Upper lobe of left lung (tissue), 6 donors: ENCODE measurements around the gene NET1. TPM values are rescaled to one million over a fixed set of nuclear protein-coding genes. Genes with fewer than 3 reads are reported as not detected.

Experiments
- ATAC-seq, 2 donors: fragments of 200-7000 bp; cut with Tn5 transposase; one replicate each; pipeline ENCODE4 v1.9.1; 2022; ENCODE audit warnings: mild to moderate bottlenecking in 2 of 2, moderate library complexity in 2 of 2; ENCODE audit not compliant: low FRiP score in 2 of 2
- DNase-seq, 2 donors: peaks; one replicate each; pipeline ENCODE4 v3.0.0-alpha.2; 2019 to 2020
- H3K27ac ChIP-seq, 4 donors: fragments of 200-600 bp; sonication (generic); one replicate each; pipeline ENCODE4 v1.5.1; 2016 to 2019
- H3K27me3 ChIP-seq, 4 donors: fragments of 200-600 bp; sonication (generic); one replicate each; pipeline ENCODE4 v1.5.1; 2017 to 2019
- H3K36me3 ChIP-seq, 4 donors: fragments of 200-600 bp; sonication (generic); one replicate each; pipeline ENCODE4 v1.5.1; 2016 to 2019
- H3K4me1 ChIP-seq, 4 donors: fragments of 200-600 bp; sonication (generic); one replicate each; pipeline ENCODE4 v1.5.1; 2018 to 2019
- H3K4me3 ChIP-seq, 4 donors: fragments of 200-600 bp; sonication (generic); one replicate each; pipeline ENCODE4 v1.5.1; 2017 to 2019; ENCODE audit warnings: mild to moderate bottlenecking in 2 of 4, moderate library complexity in 1 of 4
- H3K9me3 ChIP-seq, 4 donors: fragments of 200-600 bp; sonication (generic); one replicate each; pipeline ENCODE4 v1.5.1; 2018 to 2019
- EP300 ChIP-seq, 4 donors: sonication (generic); formaldehyde crosslinking; IDR thresholded peaks; one replicate each; pipeline ENCODE4 v1.5.1; 2017; ENCODE audit warnings: antibody characterized with exemption in 4 of 4, control low read depth in 2 of 4
- POLR2A ChIP-seq, 4 donors: fragments of 450-650 bp; IDR thresholded peaks; one replicate each; pipeline ENCODE4 v1.5.1; 2016 to 2017; ENCODE audit warnings: antibody characterized with exemption in 4 of 4, mild to moderate bottlenecking in 2 of 4
- POLR2AphosphoS5 ChIP-seq, 2 donors: sonication (generic); formaldehyde crosslinking; IDR thresholded peaks; one replicate each; pipeline ENCODE4 v1.5.1; 2017; ENCODE audit warnings: antibody characterized with exemption in 2 of 2
- WGBS, 2 donors: methylation state at CpG; one replicate each; pipeline ENCODE4 v1.1.5; 2017 to 2018; 5-methylcytosine and 5-hydroxymethylcytosine counted together
- total RNA-seq, 6 donors: library from RNA; depleted of rRNA in 4 of 6; stranded (reverse); fragments of >200 nt in 4 of 6; gene quantifications; one replicate each; pipeline versions ENCODE4 v1.1.0 to v1.2.1, GENCODE V29; 2016 to 2021
- TF ChIP-seq, protein P1 (sequence below), 6 experiments: fragments of 450-650 bp in 4 of 6; fragments of 200-600 bp in 2 of 6; sonication (generic) in 2 of 6; IDR thresholded peaks; one replicate each; pipeline ENCODE4 v1.5.1; 2016 to 2019; ENCODE audit warnings: antibody characterized with exemption in 6 of 6
- donor health status: DM: no; HTN: no; CAD: no; lungs with moderate emphysema.
- donor health status: DM: no; HTN: yes; CAD: no; lungs with severe emphysema.

Gene NET1
- total RNA-seq, 6 donors from 2014 or later, result 24.1 to 85.0 (median 47.2) TPM

- no peaks in the 10 kb centered on the region for H3K9me3 ChIP-seq
- H3K27me3 ChIP-seq, result no peaks in the 10 kb centered on the region
- 51 to 60% methylated on average over 2 of the region's 2 CpGs for WGBS, 2 donors
- DNase-seq, result no peak
- no peak overlapping the region for H3K4me3 ChIP-seq
- TF ChIP-seq, protein P1, sequence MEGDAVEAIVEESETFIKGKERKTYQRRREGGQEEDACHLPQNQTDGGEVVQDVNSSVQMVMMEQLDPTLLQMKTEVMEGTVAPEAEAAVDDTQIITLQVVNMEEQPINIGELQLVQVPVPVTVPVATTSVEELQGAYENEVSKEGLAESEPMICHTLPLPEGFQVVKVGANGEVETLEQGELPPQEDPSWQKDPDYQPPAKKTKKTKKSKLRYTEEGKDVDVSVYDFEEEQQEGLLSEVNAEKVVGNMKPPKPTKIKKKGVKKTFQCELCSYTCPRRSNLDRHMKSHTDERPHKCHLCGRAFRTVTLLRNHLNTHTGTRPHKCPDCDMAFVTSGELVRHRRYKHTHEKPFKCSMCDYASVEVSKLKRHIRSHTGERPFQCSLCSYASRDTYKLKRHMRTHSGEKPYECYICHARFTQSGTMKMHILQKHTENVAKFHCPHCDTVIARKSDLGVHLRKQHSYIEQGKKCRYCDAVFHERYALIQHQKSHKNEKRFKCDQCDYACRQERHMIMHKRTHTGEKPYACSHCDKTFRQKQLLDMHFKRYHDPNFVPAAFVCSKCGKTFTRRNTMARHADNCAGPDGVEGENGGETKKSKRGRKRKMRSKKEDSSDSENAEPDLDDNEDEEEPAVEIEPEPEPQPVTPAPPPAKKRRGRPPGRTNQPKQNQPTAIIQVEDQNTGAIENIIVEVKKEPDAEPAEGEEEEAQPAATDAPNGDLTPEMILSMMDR (IDR thresholded peaks at IDR 0.05), result no peak
- TF ChIP-seq POLR2A (IDR thresholded peaks at IDR 0.05), result no peak
- no peak for TF ChIP-seq EP300 (IDR thresholded peaks at IDR 0.05)
- TF ChIP-seq POLR2AphosphoS5 (IDR thresholded peaks at IDR 0.05), result no peak
- no peak for ATAC-seq
- peaks cover 0 to 5% (median 0%) of the 10 kb centered on the region in 4 donors for H3K36me3 ChIP-seq
- H3K4me1 ChIP-seq, result no peaks in the 10 kb centered on the region
- no peak overlapping the region for H3K27ac ChIP-seq
Observed at GRCh38 chr10:5428133-5428532, 15.8 kb downstream of the NET1 start.

- no peak for ATAC-seq
- H3K36me3 ChIP-seq, result peaks cover 0 to 5% (median 0%) of the 10 kb centered on the region in 4 donors
- no peaks in the 10 kb centered on the region for H3K4me1 ChIP-seq
- WGBS, 2 donors, result 60 to 81% methylated on average over 1 of the region's 1 CpG
- no peaks in the 10 kb centered on the region for H3K27me3 ChIP-seq
- TF ChIP-seq POLR2A (IDR thresholded peaks at IDR 0.05) (no peak), EP300 (IDR thresholded peaks at IDR 0.05) (no peak), POLR2AphosphoS5 (IDR thresholded peaks at IDR 0.05) (no peak)
- TF ChIP-seq, protein P1 (IDR thresholded peaks at IDR 0.05), result no peak
- H3K27ac ChIP-seq, result no peak overlapping the region
- no peak overlapping the region for H3K4me3 ChIP-seq
- no peaks in the 10 kb centered on the region for H3K9me3 ChIP-seq
- no peak for DNase-seq
Observed at GRCh38 chr10:5433182-5433581, 20.8 kb downstream of the NET1 start.

GRCh38 chr10:5434017-5434753 lies 21.8 kb downstream of the NET1 start:
- ATAC-seq, result peak; percentile 46 to 68
- no peak for DNase-seq

DNA sequence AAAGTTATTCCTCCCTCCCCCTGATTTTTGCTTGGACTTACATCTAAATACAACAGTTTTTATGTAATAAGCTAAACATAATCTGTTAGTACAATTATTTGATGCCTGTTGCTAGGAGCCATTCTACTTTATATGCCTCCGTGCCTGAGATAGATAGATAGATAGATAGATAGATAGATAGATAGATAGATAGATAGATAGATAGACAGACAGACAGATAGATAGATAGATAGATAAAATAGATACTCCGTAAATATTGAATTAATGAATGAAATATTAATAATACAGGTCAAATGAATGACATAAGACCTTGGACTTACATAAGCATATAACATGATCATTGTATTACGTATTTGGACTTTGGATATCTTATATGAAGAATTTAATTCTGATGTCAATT lies 23.0 kb downstream of the NET1 start:
- Histone ChIP-seq H3K9me3 (no peaks in the 10 kb centered on the region), H3K36me3 (peaks cover 0 to 5% (median 0%) of the 10 kb centered on the region in 4 donors), H3K4me1 (no peaks in the 10 kb centered on the region), H3K27ac (no peak overlapping the region), H3K27me3 (no peaks in the 10 kb centered on the region), H3K4me3 (no peak overlapping the region)
- 93 to 97% methylated on average over 3 of the region's 3 CpGs for WGBS, 2 donors
- TF ChIP-seq, protein P1 (IDR thresholded peaks at IDR 0.05), result no peak
- TF ChIP-seq POLR2AphosphoS5 (IDR thresholded peaks at IDR 0.05) (no peak), POLR2A (IDR thresholded peaks at IDR 0.05) (no peak), EP300 (IDR thresholded peaks at IDR 0.05) (no peak)
- no peak for ATAC-seq
- no peak for DNase-seq

More at GRCh38 chr10:5434017-5434753, 21.8 kb downstream of the NET1 start:
- TF ChIP-seq, protein P1 (IDR thresholded peaks at IDR 0.05), result peak in 5 of 6 experiments; percentile 34 to 68 (median 56)
- no peak for TF ChIP-seq POLR2A (IDR thresholded peaks at IDR 0.05)
- Histone ChIP-seq H3K36me3 (peaks cover 0 to 5% (median 0%) of the 10 kb centered on the region in 4 donors), H3K27ac (no peak overlapping the region), H3K27me3 (no peaks in the 10 kb centered on the region), H3K9me3 (no peaks in the 10 kb centered on the region), H3K4me3 (no peak overlapping the region), H3K4me1 (no peaks in the 10 kb centered on the region)
- 36 to 47% methylated on average over 3 of the region's 3 CpGs for WGBS, 2 donors

DNA sequence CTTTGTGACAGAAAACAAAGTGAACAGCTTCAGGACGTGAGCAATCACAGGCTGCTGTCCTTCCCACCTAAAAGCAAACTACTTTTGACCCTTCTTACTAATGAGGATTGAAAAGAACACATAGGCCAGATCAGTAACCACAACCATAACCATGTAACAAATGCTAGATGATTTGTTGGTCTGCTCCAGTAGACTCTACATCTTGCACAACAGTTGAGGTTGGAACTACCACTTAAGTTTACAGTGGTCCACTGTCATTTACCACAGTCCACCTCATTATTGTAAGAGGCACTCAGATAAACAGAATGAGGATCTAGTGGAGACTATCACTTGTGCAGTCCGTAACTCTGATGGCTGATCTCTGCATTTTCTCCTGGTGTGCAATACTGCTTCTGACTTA lies 27.8 kb downstream of the NET1 start:
- Histone ChIP-seq H3K4me3 (no peak overlapping the region), H3K9me3 (no peaks in the 10 kb centered on the region), H3K4me1 (no peaks in the 10 kb centered on the region), H3K27me3 (no peaks in the 10 kb centered on the region), H3K36me3 (no peaks in the 10 kb centered on the region), H3K27ac (no peak overlapping the region)
- TF ChIP-seq POLR2AphosphoS5 (IDR thresholded peaks at IDR 0.05), result no peak
- TF ChIP-seq EP300 (IDR thresholded peaks at IDR 0.05), result no peak
- TF ChIP-seq, protein P1 (IDR thresholded peaks at IDR 0.05), result no peak
- no peak for TF ChIP-seq POLR2A (IDR thresholded peaks at IDR 0.05)
- peak in 1 of 2 donors; percentile 30 for ATAC-seq
- WGBS, 2 donors, result 91 to 97% methylated on average over 2 of the region's 2 CpGs
- no peak for DNase-seq
